ENCODE measurements around the gene RGS5.

- TF ChIP-seq POLR2A (IDR thresholded peaks at IDR 0.05) = no peak
- TF ChIP-seq, protein P1, sequence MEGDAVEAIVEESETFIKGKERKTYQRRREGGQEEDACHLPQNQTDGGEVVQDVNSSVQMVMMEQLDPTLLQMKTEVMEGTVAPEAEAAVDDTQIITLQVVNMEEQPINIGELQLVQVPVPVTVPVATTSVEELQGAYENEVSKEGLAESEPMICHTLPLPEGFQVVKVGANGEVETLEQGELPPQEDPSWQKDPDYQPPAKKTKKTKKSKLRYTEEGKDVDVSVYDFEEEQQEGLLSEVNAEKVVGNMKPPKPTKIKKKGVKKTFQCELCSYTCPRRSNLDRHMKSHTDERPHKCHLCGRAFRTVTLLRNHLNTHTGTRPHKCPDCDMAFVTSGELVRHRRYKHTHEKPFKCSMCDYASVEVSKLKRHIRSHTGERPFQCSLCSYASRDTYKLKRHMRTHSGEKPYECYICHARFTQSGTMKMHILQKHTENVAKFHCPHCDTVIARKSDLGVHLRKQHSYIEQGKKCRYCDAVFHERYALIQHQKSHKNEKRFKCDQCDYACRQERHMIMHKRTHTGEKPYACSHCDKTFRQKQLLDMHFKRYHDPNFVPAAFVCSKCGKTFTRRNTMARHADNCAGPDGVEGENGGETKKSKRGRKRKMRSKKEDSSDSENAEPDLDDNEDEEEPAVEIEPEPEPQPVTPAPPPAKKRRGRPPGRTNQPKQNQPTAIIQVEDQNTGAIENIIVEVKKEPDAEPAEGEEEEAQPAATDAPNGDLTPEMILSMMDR (IDR thresholded peaks at IDR 0.05) = no peak
These were observed 24.1 kb downstream of the RGS5 start for GRCh38 chr1:163178628-163179027.

Measured in right lobe of liver (tissue), 4 donors.